Endothelial cell of umbilical vein (primary cell): Measurements from ENCODE around the gene UNC5B. TPM values are rescaled to one million over a fixed set of nuclear protein-coding genes. Genes with fewer than 3 reads are reported as not detected.

ENCODE experiments used
- BruUV-seq: library from RNA; stranded (reverse); fragments of 400-500 nt; replicated peaks from 2 replicates; lab custom pipeline; 2021; lab: Mats Ljungman, UMichigan
- CTCF ChIA-PET: fragments of 300-600, 350-600 bp; sonication (Branson Sonifier 250); formaldehyde crosslinking; loops from one replicate; lab custom pipeline; 2021; ENCODE audit warnings: antibody characterized with exemption, inconsistent platforms; lab: Charles Lee
- POLR2A ChIA-PET: fragments of 300-600, 350-600 bp; sonication (Branson Sonifier 250); formaldehyde crosslinking; loops from one replicate; lab custom pipeline; 2021; ENCODE audit warnings: antibody characterized with exemption, inconsistent platforms; lab: Charles Lee
- DNase-seq: peaks from one replicate; pipeline ENCODE4 v3.0.0-alpha.2; 2011; ENCODE audit warnings: low read depth, low spot score
- FAIRE-seq: peaks from 2 replicates; lab custom pipeline; 2011; peaks lifted over from hg19 to GRCh38; lab: Jason Lieb, UNC
- H2AFZ ChIP-seq: 2 replicates; pipeline ENCODE4 v1.6.0; 2012; ENCODE audit warnings: low read depth, low read length, control low read depth, inconsistent platforms
- H3K27ac ChIP-seq: 2 replicates; pipeline ENCODE4 v1.5.1; 2011; ENCODE audit warnings: low read depth, mild to moderate bottlenecking, control low read depth, low read length, moderate library complexity; ENCODE audit not compliant: insufficient read depth
- H3K27me3 ChIP-seq, 2 experiments: 2 replicates each; pipeline versions ENCODE4 v1.6.0 to v1.6.1; 2011; ENCODE audit warnings: low read length in 2 of 2, mixed read lengths in 1 of 2; ENCODE audit not compliant: control insufficient read depth in 2 of 2, insufficient read depth in 2 of 2
- H3K36me3 ChIP-seq, 2 experiments: 2 replicates in 1 of 2; 3 replicates in 1 of 2; pipeline ENCODE4 v1.5.1; 2011; ENCODE audit warnings: low read length in 2 of 2, mild to moderate bottlenecking in 1 of 2, moderate library complexity in 1 of 2; ENCODE audit not compliant: control insufficient read depth in 2 of 2, insufficient read depth in 2 of 2; ENCODE audit errors: extremely low read depth in 1 of 2
- H3K4me1 ChIP-seq: 3 replicates; pipeline ENCODE4 v1.5.1; 2011; ENCODE audit warnings: mild to moderate bottlenecking, low read length; ENCODE audit not compliant: control insufficient read depth, insufficient read depth; ENCODE audit errors: extremely low read depth
- H3K4me2 ChIP-seq: 2 replicates; pipeline ENCODE4 v1.6.1; 2011; ENCODE audit warnings: low read length, control low read depth, mixed read lengths; ENCODE audit not compliant: insufficient read depth
- H3K4me3 ChIP-seq, 3 experiments: fragments of 200-600 bp in 1 of 3; sonication (generic), shearing (Covaris generic) in 1 of 3; replicated peaks in 1 of 3; 2 replicates each; pipeline ENCODE4 v1.5.1; 2011 to 2016; ENCODE audit warnings: control low read depth in 3 of 3, low read length in 3 of 3, mild to moderate bottlenecking in 2 of 3, inconsistent platforms in 1 of 3, low read depth in 1 of 3, moderate library complexity in 1 of 3; ENCODE audit not compliant: insufficient read depth in 1 of 3
- H3K79me2 ChIP-seq: 2 replicates; pipeline ENCODE4 v1.6.0; 2012; ENCODE audit warnings: low read length, inconsistent platforms; ENCODE audit not compliant: control insufficient read depth, insufficient read depth
- H3K9ac ChIP-seq: replicated peaks from 2 replicates; pipeline ENCODE3; 2011; ENCODE audit warnings: low read length, control low read depth; ENCODE audit not compliant: insufficient read depth; ENCODE audit errors: extremely low read depth
- H3K9me1 ChIP-seq: replicated peaks from 3 replicates; pipeline ENCODE4 v1.6.0; 2011; ENCODE audit warnings: mild to moderate bottlenecking, low read length; ENCODE audit not compliant: control insufficient read depth, insufficient read depth; ENCODE audit errors: extremely low read depth
- H3K9me3 ChIP-seq: replicated peaks from 2 replicates; pipeline ENCODE4 v1.5.1; 2012; ENCODE audit warnings: low read length, inconsistent platforms; ENCODE audit not compliant: control insufficient read depth, insufficient read depth
- H4K20me1 ChIP-seq: replicated peaks from 2 replicates; pipeline ENCODE3; 2011; ENCODE audit warnings: mild to moderate bottlenecking, low read length; ENCODE audit not compliant: control insufficient read depth, insufficient read depth; ENCODE audit errors: extremely low read depth
- EZH2 ChIP-seq: IDR thresholded peaks from 2 replicates; pipeline ENCODE4 v1.6.1; 2012; ENCODE audit warnings: borderline replicate concordance, low read depth, mild to moderate bottlenecking, moderate library complexity, low read length, inconsistent platforms; ENCODE audit not compliant: severe bottlenecking
- FOS ChIP-seq: IDR thresholded peaks from 2 replicates; pipeline ENCODE4 v1.6.1; 2011; ENCODE audit warnings: mild to moderate bottlenecking, low read length, moderate library complexity, borderline replicate concordance; ENCODE audit not compliant: insufficient read depth
- GATA2 ChIP-seq: IDR thresholded peaks from 2 replicates; pipeline ENCODE4 v1.7.0; 2011; ENCODE audit warnings: low read depth, mild to moderate bottlenecking, moderate library complexity, mixed read lengths, low read length; ENCODE audit not compliant: insufficient read length, insufficient read depth
- JUN ChIP-seq: IDR thresholded peaks from 2 replicates; pipeline ENCODE4 v1.6.1; 2011; ENCODE audit warnings: borderline replicate concordance, low read depth; ENCODE audit not compliant: insufficient read length, insufficient read depth
- MYC ChIP-seq: IDR thresholded peaks from one replicate; pipeline ENCODE4 v1.6.1; 2011; ENCODE audit warnings: mild to moderate bottlenecking, low read depth, low read length
- POLR2A ChIP-seq: IDR thresholded peaks from 2 replicates; pipeline ENCODE4 v1.6.1; 2012; ENCODE audit warnings: low read depth, mild to moderate bottlenecking, control low read depth, low read length
- POLR2AphosphoS5 ChIP-seq: IDR thresholded peaks from 2 replicates; pipeline ENCODE4 v1.6.1; 2012; ENCODE audit warnings: low read depth, mild to moderate bottlenecking, control low read depth, low read length, moderate library complexity; ENCODE audit not compliant: insufficient read depth
- dilution Hi-C: fragments of 300-500 bp; cut with MboI; formaldehyde crosslinking; loops from one replicate; pipeline ENCODE4 v1.15.0; 2019; ENCODE audit warnings: low sequenced_read_pairs; ENCODE audit not compliant: extremely low pct_ligation_motif_present
- intact Hi-C: fragments of 100-400 bp; cut with micrococcal nuclease; formaldehyde crosslinking; loops from one replicate; pipeline ENCODE4 v1.10.0; 2022
- polyA plus RNA-seq, 4 experiments: library from polyadenylated mRNA; depleted of rRNA in 3 of 4; stranded (reverse) in 3 of 4; unstranded in 1 of 4; fragments of >200 nt; gene quantifications; 2 replicates each; pipeline versions ENCODE4 v1.2.1 to v1.2.3, GENCODE V29; 2011 to 2012; ENCODE audit warnings: missing spikeins in 1 of 4
- total RNA-seq: library from RNA; stranded (reverse); gene quantifications from 2 replicates; pipeline ENCODE4 v1.2.3, GENCODE V29; 2021
- TF ChIP-seq, protein P1 (sequence below), 2 donors: IDR thresholded peaks; 1 replicate in 1 of 2; 2 replicates in 1 of 2; pipeline ENCODE4 v1.5.1; 2011; ENCODE audit warnings: low read length in 2 of 2, mild to moderate bottlenecking in 2 of 2, moderate library complexity in 2 of 2, control low read depth in 1 of 2, inconsistent platforms in 1 of 2, low read depth in 1 of 2; ENCODE audit not compliant: insufficient read depth in 1 of 2; ENCODE audit errors: extremely low read depth in 1 of 2
- TF ChIP-seq, protein P2 (sequence below): IDR thresholded peaks from 2 replicates; pipeline ENCODE4 v1.6.1; 2011; ENCODE audit not compliant: insufficient read depth, insufficient read length

The UNC5B gene
- total and polyA plus RNA-seq, 2 donors (not counting 3 experiments of a cell fraction or from before 2014, with no cell fraction given): 0.39 to 2.5 TPM

DNA sequence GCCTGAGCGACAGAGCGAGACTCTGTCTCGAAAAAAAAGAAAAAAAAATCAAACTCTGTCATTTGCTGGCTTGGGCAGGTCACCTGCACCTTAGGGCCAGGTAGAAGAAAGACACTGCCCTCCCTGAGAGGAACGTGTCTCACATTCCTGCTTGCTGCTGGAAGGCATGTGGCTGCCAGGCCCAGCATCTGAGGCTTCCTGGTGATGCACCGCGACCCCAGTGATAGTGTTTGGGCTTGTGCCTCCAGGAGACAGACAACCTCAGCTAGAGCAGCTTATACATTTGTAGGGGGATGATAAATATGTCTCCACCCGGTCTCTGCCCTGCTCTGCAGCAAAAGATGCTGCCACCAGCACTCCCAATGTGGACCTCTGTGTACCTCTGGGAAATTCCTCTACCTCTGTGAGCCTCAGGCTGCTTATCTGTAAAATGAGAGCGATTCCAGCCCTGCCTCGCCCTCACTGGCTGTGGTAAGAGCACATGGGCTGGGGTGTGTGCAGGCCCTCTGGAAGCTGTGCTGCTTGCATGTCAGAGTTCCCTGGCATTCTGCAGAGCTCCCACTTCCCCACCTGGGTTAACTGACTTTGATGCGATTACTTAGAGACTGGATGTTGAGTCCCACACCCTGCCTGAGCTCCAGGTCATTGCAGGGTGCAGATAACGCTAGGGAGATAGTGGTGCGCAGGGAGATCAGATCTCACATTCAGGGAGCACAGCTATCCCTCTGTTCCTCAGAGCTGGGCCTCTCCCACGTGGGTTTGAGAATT lies 126.5 kb downstream of the UNC5B start:
- Histone ChIP-seq H3K4me2 (no peak overlapping the region), H3K9me1 (no peaks in the 10 kb centered on the region), H3K27ac (no peak overlapping the region), H3K79me2 (no peaks in the 10 kb centered on the region), H3K4me3 (no peak overlapping the region), H2AFZ (no peak overlapping the region), H3K4me1 (no peaks in the 10 kb centered on the region), H3K36me3 (no peaks in the 10 kb centered on the region), H3K27me3 (no peaks in the 10 kb centered on the region), H3K9me3 (no peaks in the 10 kb centered on the region), H4K20me1 (no peaks in the 10 kb centered on the region), H3K9ac (no peak overlapping the region)
- dilution Hi-C loops (no loop called here), intact Hi-C loops (no loop called here)
- TF ChIP-seq EZH2 (no peak), JUN (no peak), POLR2AphosphoS5 (no peak), GATA2 (no peak), FOS (no peak), MYC (no peak), POLR2A (no peak)
- TF ChIP-seq, protein P1, sequence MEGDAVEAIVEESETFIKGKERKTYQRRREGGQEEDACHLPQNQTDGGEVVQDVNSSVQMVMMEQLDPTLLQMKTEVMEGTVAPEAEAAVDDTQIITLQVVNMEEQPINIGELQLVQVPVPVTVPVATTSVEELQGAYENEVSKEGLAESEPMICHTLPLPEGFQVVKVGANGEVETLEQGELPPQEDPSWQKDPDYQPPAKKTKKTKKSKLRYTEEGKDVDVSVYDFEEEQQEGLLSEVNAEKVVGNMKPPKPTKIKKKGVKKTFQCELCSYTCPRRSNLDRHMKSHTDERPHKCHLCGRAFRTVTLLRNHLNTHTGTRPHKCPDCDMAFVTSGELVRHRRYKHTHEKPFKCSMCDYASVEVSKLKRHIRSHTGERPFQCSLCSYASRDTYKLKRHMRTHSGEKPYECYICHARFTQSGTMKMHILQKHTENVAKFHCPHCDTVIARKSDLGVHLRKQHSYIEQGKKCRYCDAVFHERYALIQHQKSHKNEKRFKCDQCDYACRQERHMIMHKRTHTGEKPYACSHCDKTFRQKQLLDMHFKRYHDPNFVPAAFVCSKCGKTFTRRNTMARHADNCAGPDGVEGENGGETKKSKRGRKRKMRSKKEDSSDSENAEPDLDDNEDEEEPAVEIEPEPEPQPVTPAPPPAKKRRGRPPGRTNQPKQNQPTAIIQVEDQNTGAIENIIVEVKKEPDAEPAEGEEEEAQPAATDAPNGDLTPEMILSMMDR (IDR thresholded peaks at IDR 0.05; ENCODE audit: extremely low read depth in 1 of 2, insufficient read depth in 1 of 2, low read depth in 1 of 2, low read length in 2 of 2): no peak
- TF ChIP-seq, protein P2, sequence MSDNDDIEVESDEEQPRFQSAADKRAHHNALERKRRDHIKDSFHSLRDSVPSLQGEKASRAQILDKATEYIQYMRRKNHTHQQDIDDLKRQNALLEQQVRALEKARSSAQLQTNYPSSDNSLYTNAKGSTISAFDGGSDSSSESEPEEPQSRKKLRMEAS: no peak
- no TSS peak for BruUV-seq
- POLR2A ChIA-PET: no interaction called here
- FAIRE-seq (no peak), DNase-seq (no peak)
- CTCF ChIA-PET: interaction anchor here (0.6 to 1.5 kb wide), 7 partner anchors 8 to 333 kb away, joined by 3 to 4 read pairs (median 3); partner anchors contain the start of gene SLC29A3
